Spleen (tissue), 11 donors: ENCODE measurements around the gene SPOP. TPM values are rescaled to one million over a fixed set of nuclear protein-coding genes. Genes with fewer than 3 reads are reported as not detected.
A peak's percentile ranks its signal among the peaks of the same experiment; 100 is the strongest.

Source experiments
- DNase-seq: peaks from one replicate; pipeline ENCODE4 v3.0.0-alpha.2; 2020
- H3K27ac ChIP-seq, 8 donors: fragments of 200-600 bp; sonication (generic) in 7 of 8; 1 replicate in 4 of 8; 2 replicates in 4 of 8; pipeline versions ENCODE4 v1.5.0 to v1.8.0; 2016 to 2021; ENCODE audit warnings: inconsistent platforms in 4 of 8, mild to moderate bottlenecking in 4 of 8, moderate library complexity in 1 of 8
- H3K27me3 ChIP-seq, 7 donors: fragments of 200-600 bp; sonication (generic) in 6 of 7; replicated peaks in 1 of 7; 1 replicate in 4 of 7; 2 replicates in 3 of 7; pipeline versions ENCODE4 v1.5.0 to v1.8.0; 2016 to 2021; ENCODE audit warnings: inconsistent platforms in 3 of 7, mild to moderate bottlenecking in 1 of 7
- H3K36me3 ChIP-seq, 6 donors: fragments of 200-600 bp; sonication (generic) in 5 of 6; 1 replicate in 4 of 6; 2 replicates in 2 of 6; pipeline versions ENCODE4 v1.5.0 to v1.8.0; 2016 to 2021; ENCODE audit warnings: inconsistent platforms in 2 of 6
- H3K4me1 ChIP-seq, 6 donors: fragments of 200-600 bp; sonication (generic) in 5 of 6; 1 replicate in 3 of 6; 2 replicates in 3 of 6; pipeline versions ENCODE4 v1.5.0 to v1.8.0; 2016 to 2021; ENCODE audit warnings: inconsistent platforms in 3 of 6
- H3K4me3 ChIP-seq, 8 donors: fragments of 200-600 bp; sonication (generic) in 7 of 8; 1 replicate in 4 of 8; 2 replicates in 4 of 8; pipeline versions ENCODE4 v1.5.0 to v1.8.0; 2016 to 2021; ENCODE audit warnings: inconsistent platforms in 4 of 8, mild to moderate bottlenecking in 4 of 8, moderate library complexity in 2 of 8
- H3K9me3 ChIP-seq, 8 donors: fragments of 200-600 bp; sonication (generic) in 7 of 8; 1 replicate in 4 of 8; 2 replicates in 4 of 8; pipeline versions ENCODE4 v1.5.0 to v1.8.0; 2016 to 2021; ENCODE audit warnings: inconsistent platforms in 4 of 8
- POLR2A ChIP-seq, 3 donors: fragments of 450-650 bp; IDR thresholded peaks; one replicate each; pipeline ENCODE4 v1.5.1; 2017; ENCODE audit warnings: antibody characterized with exemption in 3 of 3, mild to moderate bottlenecking in 1 of 3
- POLR2AphosphoS5 ChIP-seq, 3 donors: sonication (generic); formaldehyde crosslinking; IDR thresholded peaks; one replicate each; pipeline ENCODE4 v1.5.1; 2017; ENCODE audit warnings: antibody characterized with exemption in 3 of 3
- WGBS, 5 donors: extraction: QIAGEN DNeasy Blood & Tissue Kit in 3 of 5; methylation state at CpG; one replicate each; pipeline versions ENCODE4 v1.1.5 to v1.1.7; 2013 to 2018; 5-methylcytosine and 5-hydroxymethylcytosine counted together
- intact Hi-C: fragments of 100-400 bp; cut with DNase I; formaldehyde crosslinking; loops from one replicate; pipeline ENCODE4 v1.15.0; 2023; ENCODE audit warnings: low total_unique reads
- polyA plus RNA-seq, 3 donors: library from polyadenylated mRNA; stranded (reverse); fragments of 200-250 nt; gene quantifications; one replicate each; pipeline ENCODE4 v1.2.1, GENCODE V29; 2013
- total RNA-seq, 7 donors: library from RNA; depleted of rRNA in 3 of 7; stranded (reverse); fragments of >200 nt in 3 of 7; fragmentation: NEBNext Ultra II Directional in 4 of 7; extraction: Animal tissue kit (Norgen Biotek cat#: 25700) in 4 of 7; gene quantifications; one replicate each; pipeline versions ENCODE4 v1.1.0 to v1.2.1, GENCODE V29; 2016 to 2021
- TF ChIP-seq, protein P1 (sequence below), 11 experiments: fragments of 200-600 bp in 7 of 11; fragments of 450-650 bp in 4 of 11; sonication (generic) in 4 of 11; IDR thresholded peaks in 8 of 11; conservative IDR thresholded peaks in 3 of 11; 1 replicate in 7 of 11; 2 replicates in 4 of 11; pipeline versions ENCODE4 v1.4.0 to v1.8.0; 2016 to 2021; ENCODE audit warnings: antibody characterized with exemption in 11 of 11, inconsistent platforms in 4 of 11, mild to moderate bottlenecking in 1 of 11
- donor health status: healthy with polysubstance abuse.
- donor health status: DM: no; HTN: no; CAD: no; lungs with moderate emphysema.
- donor health status: DM: no; HTN: no; CAD: no.
- donor health status: Bipolar disorder and iron deficiency.
- donor health status: healthy.
- donor health status: DM: no; HTN: no; CAD: no.
- donor health status: DM: yes; HTN: yes; CAD: no.

Gene SPOP
- total and polyA plus RNA-seq, 10 donors: 23.7 to 86.4 (median 67.8) TPM

DNA sequence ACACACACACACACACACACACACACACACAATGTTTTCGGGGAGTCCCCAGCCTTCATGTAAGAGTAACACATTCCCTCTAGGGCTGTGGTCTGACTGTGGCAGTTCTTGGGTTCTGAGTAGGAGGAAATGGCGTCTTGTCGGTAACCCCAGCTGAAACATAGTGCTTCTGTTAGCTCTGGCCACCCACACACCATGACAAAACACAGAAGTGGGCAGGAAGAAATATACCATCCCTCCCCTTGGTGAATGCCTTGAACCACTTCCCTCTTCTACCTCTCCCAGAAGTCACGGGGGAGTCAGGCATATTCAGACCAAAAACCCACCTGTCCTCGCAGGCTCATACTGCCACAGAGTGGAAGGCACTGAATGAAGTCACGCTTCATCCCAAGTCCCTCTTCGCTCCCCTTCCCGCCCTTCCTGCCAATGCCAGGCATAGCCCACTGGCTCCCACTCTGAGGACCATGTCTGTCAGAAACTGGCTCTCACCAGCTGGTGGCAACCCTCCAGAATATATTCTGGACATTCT lies 18.4 kb upstream of the SPOP start:
- peaks cover 0 to 30% (median 15%) of the 10 kb centered on the region in 6 donors for H3K4me1 ChIP-seq
- intact Hi-C loops: loop anchor here (5.0 kb wide), 1 partner anchor 124 kb away; no protein-coding TSS in a partner anchor
- DNase-seq: peak; percentile 39
- H3K27ac ChIP-seq: peak overlapping the region in 4 of 8 donors; percentile 3 to 70 (median 54)
- TF ChIP-seq, protein P1, sequence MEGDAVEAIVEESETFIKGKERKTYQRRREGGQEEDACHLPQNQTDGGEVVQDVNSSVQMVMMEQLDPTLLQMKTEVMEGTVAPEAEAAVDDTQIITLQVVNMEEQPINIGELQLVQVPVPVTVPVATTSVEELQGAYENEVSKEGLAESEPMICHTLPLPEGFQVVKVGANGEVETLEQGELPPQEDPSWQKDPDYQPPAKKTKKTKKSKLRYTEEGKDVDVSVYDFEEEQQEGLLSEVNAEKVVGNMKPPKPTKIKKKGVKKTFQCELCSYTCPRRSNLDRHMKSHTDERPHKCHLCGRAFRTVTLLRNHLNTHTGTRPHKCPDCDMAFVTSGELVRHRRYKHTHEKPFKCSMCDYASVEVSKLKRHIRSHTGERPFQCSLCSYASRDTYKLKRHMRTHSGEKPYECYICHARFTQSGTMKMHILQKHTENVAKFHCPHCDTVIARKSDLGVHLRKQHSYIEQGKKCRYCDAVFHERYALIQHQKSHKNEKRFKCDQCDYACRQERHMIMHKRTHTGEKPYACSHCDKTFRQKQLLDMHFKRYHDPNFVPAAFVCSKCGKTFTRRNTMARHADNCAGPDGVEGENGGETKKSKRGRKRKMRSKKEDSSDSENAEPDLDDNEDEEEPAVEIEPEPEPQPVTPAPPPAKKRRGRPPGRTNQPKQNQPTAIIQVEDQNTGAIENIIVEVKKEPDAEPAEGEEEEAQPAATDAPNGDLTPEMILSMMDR (IDR thresholded peaks at IDR 0.05 in 8 of 11, conservative IDR thresholded peaks at IDR 0.05 in 3 of 11): no peak
- TF ChIP-seq POLR2AphosphoS5 (IDR thresholded peaks at IDR 0.05) (peak in 1 of 3 donors; percentile 35), POLR2A (IDR thresholded peaks at IDR 0.05) (no peak)
- 29 to 45% (median 39%) methylated on average over 8 of the region's 8 CpGs for WGBS, 5 donors
- no peaks in the 10 kb centered on the region for H3K9me3 ChIP-seq
- H3K4me3 ChIP-seq: no peak overlapping the region
- peaks cover 2 to 24% (median 17%) of the 10 kb centered on the region in 6 donors for H3K36me3 ChIP-seq
- no peaks in the 10 kb centered on the region for H3K27me3 ChIP-seq

GRCh38 chr17:49695698-49696232 lies 17.9 kb upstream of the SPOP start:
- WGBS, 5 donors: 30 to 41% (median 33%) methylated on average over 5 of the region's 5 CpGs
- H3K9me3 ChIP-seq: no peaks in the 10 kb centered on the region
- no peaks in the 10 kb centered on the region for H3K27me3 ChIP-seq
- TF ChIP-seq, protein P1 (IDR thresholded peaks at IDR 0.05 in 8 of 11, conservative IDR thresholded peaks at IDR 0.05 in 3 of 11): peak in 6 of 11 experiments; percentile 6 to 45 (median 22)
- TF ChIP-seq POLR2AphosphoS5 (IDR thresholded peaks at IDR 0.05): no peak
- H3K27ac ChIP-seq: peak overlapping the region in 4 of 8 donors; percentile 3 to 70 (median 54)
- DNase-seq: no peak
- H3K4me3 ChIP-seq: no peak overlapping the region
- peaks cover 0 to 32% (median 15%) of the 10 kb centered on the region in 6 donors for H3K4me1 ChIP-seq
- intact Hi-C loops: loop anchor here (5.0 kb wide), 1 partner anchor 123 kb away; no protein-coding TSS in a partner anchor
- H3K36me3 ChIP-seq: peaks cover 2 to 19% (median 11%) of the 10 kb centered on the region in 6 donors

DNA sequence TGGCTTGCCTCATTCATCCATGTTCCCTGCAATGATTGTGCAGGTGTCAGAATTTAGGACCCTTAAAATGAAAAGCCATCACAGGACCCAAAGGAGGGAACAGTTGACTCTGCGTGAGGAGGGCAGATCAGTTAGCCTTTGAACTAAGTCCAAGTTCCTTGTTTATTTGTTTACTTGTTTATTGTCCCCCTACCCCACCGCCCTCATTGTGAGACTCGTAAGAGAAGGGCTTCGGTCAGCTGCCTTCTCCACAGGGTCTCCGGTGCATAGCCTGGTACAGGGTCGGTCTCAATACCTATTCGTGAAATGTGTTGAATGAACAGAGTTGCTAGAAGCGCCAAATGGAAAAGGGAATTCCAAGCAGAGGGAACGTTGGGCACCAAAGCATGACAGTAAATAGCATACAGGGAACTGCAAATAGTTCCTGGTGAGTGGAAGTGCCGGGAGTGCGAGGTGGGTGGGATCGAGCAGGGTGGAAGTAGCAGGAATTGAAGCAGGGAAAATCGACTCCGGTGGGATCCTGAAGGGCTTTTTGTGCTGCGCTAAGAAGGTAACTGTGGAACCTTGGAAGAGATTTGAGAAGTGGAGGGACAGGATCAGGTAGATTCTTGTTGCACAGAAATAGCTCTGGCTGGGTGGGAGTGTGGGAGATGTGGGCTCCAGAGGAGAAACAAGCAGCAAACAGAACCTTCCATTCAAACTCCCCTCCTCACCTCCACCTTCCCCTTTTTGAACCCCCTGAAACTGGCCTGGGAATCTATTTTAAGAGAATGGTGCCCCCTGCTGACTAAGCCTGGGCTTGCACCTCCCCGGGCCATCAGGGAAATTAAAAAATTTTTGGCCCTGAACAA lies 17.2 kb upstream of the SPOP start:
- H3K9me3 ChIP-seq: no peaks in the 10 kb centered on the region
- no peaks in the 10 kb centered on the region for H3K27me3 ChIP-seq
- 41 to 48% (median 42%) methylated on average over 16 of the region's 16 CpGs for WGBS, 5 donors
- intact Hi-C loops: loop anchor here (5.0 kb wide), 1 partner anchor 123 kb away; no protein-coding TSS in a partner anchor
- H3K4me1 ChIP-seq: peaks cover 0 to 37% (median 15%) of the 10 kb centered on the region in 6 donors
- DNase-seq: peak; percentile 80
- peaks cover 2 to 12% (median 4%) of the 10 kb centered on the region in 6 donors for H3K36me3 ChIP-seq
- H3K27ac ChIP-seq: peak overlapping the region in 1 of 8 donors; percentile 57
- TF ChIP-seq, protein P1 (IDR thresholded peaks at IDR 0.05 in 8 of 11, conservative IDR thresholded peaks at IDR 0.05 in 3 of 11): peak; percentile 84 to 96 (median 94)
- TF ChIP-seq POLR2A (IDR thresholded peaks at IDR 0.05): no peak
- no peak for TF ChIP-seq POLR2AphosphoS5 (IDR thresholded peaks at IDR 0.05)
- no peak overlapping the region for H3K4me3 ChIP-seq
